Subcutaneous adipose tissue (tissue), 4 donors: ENCODE results near the gene OTUD5. TPM values are rescaled to one million over a fixed set of nuclear protein-coding genes. Genes with fewer than 3 reads are reported as not detected.

ENCODE experiments used
- total RNA-seq, 4 donors: library from RNA; depleted of rRNA; stranded (reverse); fragments of >200 nt; gene quantifications; one replicate each; pipeline ENCODE4 v1.1.0, GENCODE V29; 2016
- TF ChIP-seq, protein P1 (sequence below): fragments of 450-650 bp; IDR thresholded peaks from one replicate; pipeline ENCODE4 v1.5.1; 2016; ENCODE audit warnings: low read depth, mild to moderate bottlenecking, control low read depth, antibody characterized with exemption, moderate library complexity

The OTUD5 gene
- total RNA-seq, 4 donors from 2014 or later = 24.0 to 47.5 (median 29.9) TPM

- TF ChIP-seq, protein P1, sequence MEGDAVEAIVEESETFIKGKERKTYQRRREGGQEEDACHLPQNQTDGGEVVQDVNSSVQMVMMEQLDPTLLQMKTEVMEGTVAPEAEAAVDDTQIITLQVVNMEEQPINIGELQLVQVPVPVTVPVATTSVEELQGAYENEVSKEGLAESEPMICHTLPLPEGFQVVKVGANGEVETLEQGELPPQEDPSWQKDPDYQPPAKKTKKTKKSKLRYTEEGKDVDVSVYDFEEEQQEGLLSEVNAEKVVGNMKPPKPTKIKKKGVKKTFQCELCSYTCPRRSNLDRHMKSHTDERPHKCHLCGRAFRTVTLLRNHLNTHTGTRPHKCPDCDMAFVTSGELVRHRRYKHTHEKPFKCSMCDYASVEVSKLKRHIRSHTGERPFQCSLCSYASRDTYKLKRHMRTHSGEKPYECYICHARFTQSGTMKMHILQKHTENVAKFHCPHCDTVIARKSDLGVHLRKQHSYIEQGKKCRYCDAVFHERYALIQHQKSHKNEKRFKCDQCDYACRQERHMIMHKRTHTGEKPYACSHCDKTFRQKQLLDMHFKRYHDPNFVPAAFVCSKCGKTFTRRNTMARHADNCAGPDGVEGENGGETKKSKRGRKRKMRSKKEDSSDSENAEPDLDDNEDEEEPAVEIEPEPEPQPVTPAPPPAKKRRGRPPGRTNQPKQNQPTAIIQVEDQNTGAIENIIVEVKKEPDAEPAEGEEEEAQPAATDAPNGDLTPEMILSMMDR = no peak
Observed at GRCh38 chrX:48981178-48981577, 23.8 kb upstream of the OTUD5 start.

DNA sequence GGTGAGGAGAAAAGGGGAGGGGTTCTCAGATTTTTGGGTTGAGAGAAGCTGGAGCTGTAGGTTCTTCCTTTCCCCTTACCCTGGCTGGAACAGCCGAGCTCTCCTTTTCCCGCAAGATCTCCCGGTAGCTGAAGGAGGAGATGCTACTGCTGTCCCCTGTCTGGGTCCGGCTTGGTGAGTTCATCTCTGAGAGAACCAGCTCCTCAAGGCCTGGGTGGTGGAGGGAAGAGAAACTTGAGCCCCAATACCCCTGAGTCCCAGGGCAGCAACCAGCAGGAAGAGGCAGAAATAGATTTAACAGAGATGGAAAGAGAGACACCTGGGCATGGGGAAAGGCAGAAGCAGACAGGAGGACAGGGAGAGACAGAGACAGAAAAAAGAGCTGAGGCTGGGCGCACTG lies 20.8 kb upstream of the OTUD5 start:
- TF ChIP-seq, protein P1 = no peak

GRCh38 chrX:48976086-48976485 lies 18.7 kb upstream of the OTUD5 start:
- TF ChIP-seq, protein P1 = no peak

- TF ChIP-seq, protein P1 = no peak
Observed at GRCh38 chrX:48975541-48975940, 18.1 kb upstream of the OTUD5 start.

DNA sequence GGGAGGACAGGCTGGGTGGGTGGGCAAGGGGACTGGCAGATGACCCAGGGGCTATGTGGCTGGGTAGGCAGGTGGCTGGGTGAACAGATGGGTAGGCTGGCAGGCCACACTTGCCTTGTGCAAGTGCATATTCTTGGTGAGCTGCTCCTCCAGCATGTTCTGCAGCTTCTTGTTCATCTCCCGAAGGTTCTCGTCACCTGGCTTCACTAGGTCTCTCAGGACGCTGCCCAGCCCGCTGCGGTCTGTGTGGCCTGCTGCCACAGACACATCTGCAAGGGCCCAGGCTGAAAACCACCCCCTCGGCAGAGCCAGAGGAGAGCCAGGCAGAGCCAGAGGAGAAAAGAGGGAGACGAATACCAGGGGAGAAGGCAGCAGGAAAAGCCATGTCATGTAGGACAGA lies 17.6 kb upstream of the OTUD5 start:
- TF ChIP-seq, protein P1 = no peak

DNA sequence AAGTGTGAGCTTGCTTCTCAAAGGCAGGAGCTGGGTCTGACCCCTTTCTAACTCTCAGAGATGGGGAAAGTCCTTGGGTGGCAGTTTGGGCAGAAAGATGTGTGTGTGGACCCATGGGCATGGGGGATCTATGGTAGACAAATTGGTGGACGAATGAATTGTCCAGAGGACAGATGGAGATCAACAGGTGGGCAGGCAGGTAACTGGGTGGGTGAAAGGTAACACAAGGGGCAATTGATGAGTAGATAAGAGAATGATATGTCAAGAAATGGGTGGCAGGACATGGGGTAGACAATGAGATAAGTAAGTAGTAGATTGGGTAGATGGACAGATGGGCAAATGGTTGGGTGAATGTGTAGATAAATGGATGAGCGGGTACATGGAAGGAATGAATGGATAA lies 17.2 kb upstream of the OTUD5 start:
- TF ChIP-seq, protein P1 = no peak

GRCh38 chrX:48974033-48974432 lies 16.6 kb upstream of the OTUD5 start:
- TF ChIP-seq, protein P1 = no peak
